Prostate gland (tissue), 2 donors: ENCODE results near the gene AIFM2. TPM values are rescaled to one million over a fixed set of nuclear protein-coding genes. Genes with fewer than 3 reads are reported as not detected.
"Not testable (repeated sequence)": the region's sequence is repeated elsewhere in the genome, so short reads cannot be mapped to it uniquely, and the experiment has no call there.

ENCODE experiments used
- DNase-seq: peaks from one replicate; pipeline ENCODE4 v3.0.0-alpha.2; 2019; ENCODE audit warnings: low spot score
- H3K27ac ChIP-seq, 2 donors: fragments of 200-600 bp; sonication (generic); 2 replicates each; pipeline ENCODE4 v1.5.1; 2017 to 2019
- H3K27me3 ChIP-seq: fragments of 200-600 bp; sonication (generic); replicated peaks from 2 replicates; pipeline ENCODE4 v1.5.1; 2019; ENCODE audit not compliant: insufficient read depth
- H3K36me3 ChIP-seq, 2 donors: fragments of 200-600 bp; sonication (generic); 1 replicate in 1 of 2; 2 replicates in 1 of 2; pipeline versions ENCODE4 v1.5.1 to v1.8.1; 2017 to 2019
- H3K4me1 ChIP-seq: fragments of 200-600 bp; sonication (generic); replicated peaks from 2 replicates; pipeline ENCODE4 v1.5.1; 2019
- H3K4me3 ChIP-seq, 2 donors: fragments of 200-600 bp; sonication (generic); 2 replicates each; pipeline ENCODE4 v1.5.1; 2017 to 2019
- H3K9me3 ChIP-seq: fragments of 200-600 bp; sonication (generic); 2 replicates; pipeline ENCODE4 v1.5.1; 2017
- POLR2A ChIP-seq: fragments of 450-650 bp; IDR thresholded peaks from one replicate; pipeline ENCODE4 v1.6.1; 2016; ENCODE audit warnings: antibody characterized with exemption, mild to moderate bottlenecking
- POLR2AphosphoS5 ChIP-seq: sonication (generic); formaldehyde crosslinking; IDR thresholded peaks from one replicate; pipeline ENCODE4 v1.6.1; 2017; ENCODE audit warnings: antibody characterized with exemption
- WGBS: methylation state at CpG from one replicate; pipeline ENCODE4 v1.1.5; 2018; 5-methylcytosine and 5-hydroxymethylcytosine counted together
- intact Hi-C: fragments of 100-400 bp; cut with DNase I; formaldehyde crosslinking; loops from one replicate; pipeline ENCODE4 v1.14.2; 2022
- total RNA-seq, 2 donors: library from RNA; depleted of rRNA; stranded (reverse); fragments of >200 nt; gene quantifications; one replicate each; pipeline ENCODE4 v1.1.0, GENCODE V29; 2016
- TF ChIP-seq, protein P1 (sequence below), 4 experiments: fragments of 200-600 bp in 2 of 4; fragments of 450-650 bp in 2 of 4; sonication (generic) in 2 of 4; IDR thresholded peaks; 1 replicate in 3 of 4; 2 replicates in 1 of 4; pipeline ENCODE4 v1.5.1; 2016 to 2019; ENCODE audit warnings: antibody characterized with exemption in 4 of 4, mild to moderate bottlenecking in 2 of 4, moderate library complexity in 2 of 4

The AIFM2 gene
- total RNA-seq, 2 donors from 2014 or later = 10.7 to 12.2 TPM

DNA sequence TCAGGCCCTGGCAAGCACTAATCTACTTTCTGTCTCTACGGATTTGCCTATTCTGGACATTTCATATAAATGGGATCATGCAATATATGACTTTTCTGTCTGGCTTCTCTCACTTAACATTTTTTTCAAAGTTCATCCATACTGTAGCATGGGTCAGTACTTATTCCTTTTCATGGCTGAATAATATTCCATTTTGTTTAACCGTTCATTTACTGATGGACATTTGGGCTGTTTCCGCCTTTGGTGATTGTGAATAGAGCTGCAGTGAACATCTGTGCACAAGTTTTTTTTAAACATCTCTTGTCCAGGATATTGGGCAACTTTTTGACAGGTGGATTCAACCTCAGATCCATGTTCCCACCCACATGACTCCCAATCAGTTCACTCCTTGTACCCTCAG, 31.0 kb downstream of the AIFM2 start:
- Histone ChIP-seq H3K36me3 (no peaks in the 10 kb centered on the region), H3K4me3 (no peak overlapping the region), H3K27me3 (no peaks in the 10 kb centered on the region), H3K27ac (no peak overlapping the region), H3K4me1 (no peaks in the 10 kb centered on the region), H3K9me3 (no peaks in the 10 kb centered on the region)
- intact Hi-C loops = no loop called here
- TF ChIP-seq POLR2A (no peak), POLR2AphosphoS5 (no peak)
- TF ChIP-seq, protein P1, sequence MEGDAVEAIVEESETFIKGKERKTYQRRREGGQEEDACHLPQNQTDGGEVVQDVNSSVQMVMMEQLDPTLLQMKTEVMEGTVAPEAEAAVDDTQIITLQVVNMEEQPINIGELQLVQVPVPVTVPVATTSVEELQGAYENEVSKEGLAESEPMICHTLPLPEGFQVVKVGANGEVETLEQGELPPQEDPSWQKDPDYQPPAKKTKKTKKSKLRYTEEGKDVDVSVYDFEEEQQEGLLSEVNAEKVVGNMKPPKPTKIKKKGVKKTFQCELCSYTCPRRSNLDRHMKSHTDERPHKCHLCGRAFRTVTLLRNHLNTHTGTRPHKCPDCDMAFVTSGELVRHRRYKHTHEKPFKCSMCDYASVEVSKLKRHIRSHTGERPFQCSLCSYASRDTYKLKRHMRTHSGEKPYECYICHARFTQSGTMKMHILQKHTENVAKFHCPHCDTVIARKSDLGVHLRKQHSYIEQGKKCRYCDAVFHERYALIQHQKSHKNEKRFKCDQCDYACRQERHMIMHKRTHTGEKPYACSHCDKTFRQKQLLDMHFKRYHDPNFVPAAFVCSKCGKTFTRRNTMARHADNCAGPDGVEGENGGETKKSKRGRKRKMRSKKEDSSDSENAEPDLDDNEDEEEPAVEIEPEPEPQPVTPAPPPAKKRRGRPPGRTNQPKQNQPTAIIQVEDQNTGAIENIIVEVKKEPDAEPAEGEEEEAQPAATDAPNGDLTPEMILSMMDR (IDR thresholded peaks at IDR 0.05) = no peak
- 82% methylated on average over 3 of the region's 3 CpGs for WGBS
- no peak for DNase-seq

DNA sequence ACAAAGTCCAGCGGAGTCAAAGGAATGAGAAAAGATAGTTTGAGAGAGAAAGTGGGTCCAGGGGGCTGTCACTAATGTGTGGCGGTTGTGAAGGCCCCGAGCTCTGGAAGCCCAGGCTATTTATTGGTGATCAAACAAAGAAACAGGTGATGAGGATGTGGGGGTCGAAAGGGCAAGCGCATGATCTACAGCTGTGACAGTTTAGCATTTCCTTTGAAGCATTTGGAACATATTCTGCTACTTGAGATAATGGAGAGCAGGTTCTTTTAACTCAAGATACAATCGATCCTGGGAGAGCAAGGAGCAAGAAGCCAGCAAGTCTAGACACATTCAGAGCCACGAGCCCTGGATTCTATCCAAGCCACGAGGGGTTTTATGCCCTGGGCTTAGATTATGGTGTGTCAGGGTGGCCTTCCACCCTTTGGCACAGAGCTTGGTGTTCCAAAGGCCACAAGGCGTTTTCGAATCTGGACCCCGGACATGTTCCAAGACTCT, 31.5 kb downstream of the AIFM2 start:
- H3K27ac ChIP-seq, H3K4me1 ChIP-seq, H3K36me3 ChIP-seq, DNase-seq, H3K4me3 ChIP-seq, intact Hi-C loops, H3K27me3 ChIP-seq, H3K9me3 ChIP-seq: not testable (repeated sequence)
- WGBS = 71% methylated on average over 11 of the region's 11 CpGs

DNA sequence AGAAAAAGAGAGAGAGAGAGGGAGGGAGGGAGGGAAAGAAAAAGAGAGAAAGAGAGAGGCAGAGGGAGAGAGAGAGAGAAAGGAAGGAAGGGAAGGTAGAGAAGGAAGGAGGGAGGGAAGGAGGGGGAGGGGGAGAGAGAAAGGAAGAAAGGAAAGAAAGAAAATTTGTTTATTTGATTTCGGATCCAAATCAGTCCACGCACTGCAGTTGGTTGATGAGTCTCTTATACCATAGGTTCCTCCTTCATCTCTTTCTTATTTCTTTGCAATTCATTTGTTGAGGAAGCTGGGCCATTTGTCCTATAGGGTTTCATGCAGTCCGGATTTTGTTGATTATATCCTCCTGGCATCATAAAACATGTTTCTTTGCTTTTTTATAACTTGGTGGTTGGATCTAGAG, 34.4 kb downstream of the AIFM2 start:
- Histone ChIP-seq H3K27me3 (no peaks in the 10 kb centered on the region), H3K4me3 (no peak overlapping the region), H3K4me1 (no peaks in the 10 kb centered on the region), H3K27ac (no peak overlapping the region), H3K9me3 (no peaks in the 10 kb centered on the region), H3K36me3 (no peaks in the 10 kb centered on the region)
- intact Hi-C loops = no loop called here
- 86% methylated on average over 3 of the region's 3 CpGs for WGBS
- no peak for DNase-seq
- TF ChIP-seq POLR2AphosphoS5 (no peak), POLR2A (no peak)

DNA sequence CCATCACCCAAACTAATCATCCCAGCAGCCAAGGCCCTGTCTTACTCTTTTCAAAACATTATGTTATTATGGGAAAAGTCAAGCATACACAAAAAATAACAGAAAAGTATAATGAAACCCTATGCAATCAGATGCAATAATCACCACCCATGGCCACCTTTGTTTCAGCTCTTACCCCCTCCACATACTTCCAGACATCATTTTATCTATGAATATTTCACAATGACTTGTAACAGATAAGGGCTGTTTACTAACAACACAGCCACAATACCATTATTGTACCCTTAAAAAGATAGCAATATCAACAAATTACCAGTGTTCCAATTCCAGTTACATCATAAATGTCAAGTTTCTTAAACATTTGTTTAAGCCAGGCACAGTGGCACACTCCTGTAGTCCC, 35.2 kb downstream of the AIFM2 start:
- H3K27me3 ChIP-seq = no peaks in the 10 kb centered on the region
- no peaks in the 10 kb centered on the region for H3K4me1 ChIP-seq
- no peaks in the 10 kb centered on the region for H3K36me3 ChIP-seq
- intact Hi-C loops = no loop called here
- no peak overlapping the region for H3K27ac ChIP-seq
- TF ChIP-seq, protein P1 (IDR thresholded peaks at IDR 0.05) = no peak
- TF ChIP-seq POLR2AphosphoS5 = no peak
- TF ChIP-seq POLR2A = no peak
- DNase-seq = no peak
- H3K9me3 ChIP-seq = no peaks in the 10 kb centered on the region
- no peak overlapping the region for H3K4me3 ChIP-seq

DNA sequence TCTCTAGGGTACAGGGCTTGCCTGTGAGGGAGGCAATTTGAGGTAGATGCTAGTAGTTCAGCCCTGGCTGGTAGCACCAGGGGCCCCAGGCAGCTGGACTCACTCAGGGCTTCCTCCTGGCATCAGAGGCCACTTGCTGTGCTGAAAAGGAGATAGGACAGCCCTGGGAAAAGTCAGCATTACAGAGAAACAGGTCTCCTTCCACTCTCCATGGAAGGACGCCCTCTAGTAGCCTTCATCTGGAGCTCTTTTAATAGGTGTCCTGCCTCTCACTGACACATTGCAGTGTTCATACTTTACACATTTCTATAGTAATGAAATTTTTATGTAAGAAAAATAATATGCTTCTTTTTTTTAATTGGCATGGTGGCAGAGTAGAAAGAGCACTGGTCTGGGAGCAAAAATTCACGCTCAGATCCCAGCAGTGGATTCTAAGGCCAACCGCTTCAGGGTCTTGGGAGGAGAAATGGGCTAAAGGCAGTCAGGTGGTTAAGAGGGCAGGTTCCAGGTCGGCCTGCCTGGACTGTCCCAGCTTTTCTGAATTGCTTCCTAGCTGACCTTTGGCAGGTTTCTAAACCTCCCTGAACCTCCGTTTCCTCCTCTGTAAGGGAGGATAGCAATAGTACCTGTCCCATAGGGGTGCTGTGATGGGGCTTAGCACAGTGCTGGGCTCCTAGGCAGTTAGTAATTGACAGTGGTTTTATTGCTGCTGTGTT, 35.8 kb downstream of the AIFM2 start:
- H3K4me3 ChIP-seq = no peak overlapping the region
- H3K4me1 ChIP-seq = no peaks in the 10 kb centered on the region
- 100% methylated on average over 5 of the region's 5 CpGs for WGBS
- no peaks in the 10 kb centered on the region for H3K9me3 ChIP-seq
- no peak overlapping the region for H3K27ac ChIP-seq
- H3K36me3 ChIP-seq = no peaks in the 10 kb centered on the region
- intact Hi-C loops = no loop called here
- no peak for DNase-seq
- no peaks in the 10 kb centered on the region for H3K27me3 ChIP-seq
- TF ChIP-seq, protein P1 (IDR thresholded peaks at IDR 0.05) = no peak
- TF ChIP-seq POLR2A (no peak), POLR2AphosphoS5 (no peak)

DNA sequence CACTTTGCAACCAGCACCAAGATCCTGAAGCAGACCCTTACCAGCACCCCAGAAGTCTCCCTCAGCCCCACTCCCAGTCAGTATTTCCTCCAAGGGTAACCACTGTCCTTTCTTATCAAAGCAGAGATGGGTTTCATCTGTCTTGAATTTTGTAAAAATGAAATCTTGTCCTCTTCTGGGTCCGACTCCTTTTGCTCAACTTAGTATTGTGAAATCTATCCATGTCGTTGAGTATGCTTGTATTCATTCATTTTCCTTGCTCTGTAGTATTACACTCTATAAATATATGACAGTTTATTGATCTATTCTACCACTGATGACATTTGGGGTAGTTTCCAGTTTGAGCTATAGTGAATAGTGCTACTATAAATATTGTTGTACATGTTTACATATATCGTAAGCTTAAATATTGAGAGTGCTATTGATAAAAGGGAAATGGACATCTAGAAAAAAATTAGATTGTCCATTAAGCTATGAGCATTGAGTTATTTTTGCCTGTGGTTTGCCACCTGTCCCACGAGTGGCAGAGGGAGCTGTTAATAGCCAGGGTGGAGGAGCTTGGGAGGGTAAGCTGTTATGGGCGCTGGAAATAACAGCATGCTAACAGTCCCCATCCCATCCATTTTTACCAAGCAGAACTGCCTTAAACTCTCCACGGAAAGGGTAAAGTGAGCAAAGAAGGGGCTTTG, 36.5 kb downstream of the AIFM2 start:
- H3K4me1 ChIP-seq = no peaks in the 10 kb centered on the region
- TF ChIP-seq, protein P1 (IDR thresholded peaks at IDR 0.05) = no peak
- TF ChIP-seq POLR2A = no peak
- TF ChIP-seq POLR2AphosphoS5 = no peak
- no peak overlapping the region for H3K27ac ChIP-seq
- H3K9me3 ChIP-seq = no peaks in the 10 kb centered on the region
- no peak for DNase-seq
- 84% methylated on average over 6 of the region's 6 CpGs for WGBS
- H3K36me3 ChIP-seq = no peaks in the 10 kb centered on the region
- H3K27me3 ChIP-seq = no peaks in the 10 kb centered on the region
- no peak overlapping the region for H3K4me3 ChIP-seq
- intact Hi-C loops = no loop called here
